ENCODE results near the gene METTL26. TPM values are rescaled to one million over a fixed set of nuclear protein-coding genes. Genes with fewer than 3 reads are reported as not detected.

METTL26 gene
- total and polyA plus RNA-seq, 9 of the 15 experiments (the other 6 are each of a cell fraction or from before 2014, with no cell fraction given) = 7.3 to 262 (median 80.9) TPM

- no peaks in the 10 kb centered on the region for H3K27me3 ChIP-seq (ENCODE audit: control insufficient read depth in 2 of 2, insufficient read depth in 2 of 2, low read length in 2 of 2)
- CTCF ChIA-PET (ENCODE audit: low intra/inter-chr PET ratio) = no interaction called here
- no peak for TF ChIP-seq GTF2F1 (IDR thresholded peaks at IDR 0.05; ENCODE audit: low read depth, low read length)
- TF ChIP-seq PCBP1 (IDR thresholded peaks at IDR 0.05; ENCODE audit: low read depth, low read length, poor library complexity, severe bottlenecking) = peak; percentile 16
- TF ChIP-seq POU5F1 (IDR thresholded peaks at IDR 0.05; ENCODE audit: borderline replicate concordance, low read depth, low read length, partially characterized antibody) = no peak
- no peak overlapping the region for H3K27ac ChIP-seq (ENCODE audit: extremely low read depth, low read depth, low read length)
- peaks cover 2 to 96% of the 10 kb centered on the region in 2 experiments; a peak in 4 of 5 replicates for H3K4me1 ChIP-seq (replicated peaks in 1 of 2; ENCODE audit: control insufficient read depth in 2 of 2, insufficient read depth in 2 of 2, low read length in 2 of 2)
- no TSS peak for BruUV-seq (replicated peaks)
- in situ Hi-C loops (cut with MboI) (no loop called here), intact Hi-C loops (cut with micrococcal nuclease) (loop anchor here (2.0 to 10.0 kb wide), 2 partner anchors 71 to 265 kb away; partner anchors contain the start of gene NME4)
- no peak for DNase-seq (ENCODE audit: extremely low read depth in 1 of 4, low spot score in 3 of 4)
- H3K9me3 ChIP-seq (replicated peaks; ENCODE audit: control insufficient read depth, insufficient read depth, low read depth, low read length) = no peaks in the 10 kb centered on the region
- POLR2A ChIA-PET = interaction anchor here (0.6 to 1.4 kb wide), 3 partner anchors 9 to 71 kb away, joined by 3 to 6 read pairs (median 3); no protein-coding TSS in a partner anchor
- no peak overlapping the region for H3K4me2 ChIP-seq (ENCODE audit: insufficient read depth, low read length)
- H3K36me3 ChIP-seq (ENCODE audit: control insufficient read depth, insufficient read depth, low read length) = no peaks in the 10 kb centered on the region
- 60% methylated on average over 10 of the region's 20 CpGs for WGBS (ENCODE audit: insufficient coverage, low coverage, missing lambda C conversion rate)
- FAIRE-seq = no peak
- H2AFZ ChIP-seq (ENCODE audit: low read depth, low read length) = no peak overlapping the region
- H3K4me3 ChIP-seq = no peak overlapping the region
- H3K9ac ChIP-seq (ENCODE audit: insufficient read depth in 1 of 2, low read depth in 2 of 2, low read length in 2 of 2) = peak overlapping the region in 1 of 2 experiments; percentile 53; a peak in 2 of 4 replicates
- H4K20me1 ChIP-seq (replicated peaks; ENCODE audit: control insufficient read depth, insufficient read depth, low read length) = no peaks in the 10 kb centered on the region
- no peaks in the 10 kb centered on the region for H3K9me1 ChIP-seq (ENCODE audit: control insufficient read depth, insufficient read depth, low read length)
- H3K79me2 ChIP-seq (ENCODE audit: control insufficient read depth, insufficient read depth, low read length) = no peaks in the 10 kb centered on the region; the same call in 2 of the 3 replicates
- ATAC-seq = no peak
Measured at GRCh38 chr16:659618-660017, 23.5 kb upstream of the METTL26 start.
